Left ventricle myocardium inferior (tissue), 1 donor: Measurements from ENCODE around the gene MEF2D. TPM values are rescaled to one million over a fixed set of nuclear protein-coding genes. Genes with fewer than 3 reads are reported as not detected.
A peak's percentile ranks its signal among the peaks of the same experiment; 100 is the strongest.

Experiments
- DNase-seq: peaks from one replicate; pipeline ENCODE4 v3.0.0-alpha.2; 2020
- H3K27ac ChIP-seq: fragments of 200-600 bp; replicated peaks from 2 replicates; pipeline ENCODE4 v1.8.0; 2021
- H3K27me3 ChIP-seq: fragments of 200-600 bp; 2 replicates; pipeline ENCODE4 v1.8.0; 2021; ENCODE audit warnings: low read depth
- H3K36me3 ChIP-seq: fragments of 200-600 bp; 2 replicates; pipeline ENCODE4 v1.8.0; 2021
- H3K4me1 ChIP-seq: fragments of 200-600 bp; 2 replicates; pipeline ENCODE4 v1.8.0; 2021
- H3K4me3 ChIP-seq: fragments of 200-600 bp; 2 replicates; pipeline ENCODE4 v1.8.0; 2021; ENCODE audit warnings: mild to moderate bottlenecking, moderate library complexity
- H3K9me3 ChIP-seq: fragments of 200-600 bp; replicated peaks from 2 replicates; pipeline ENCODE4 v1.8.0; 2021
- intact Hi-C: fragments of 100-400 bp; cut with micrococcal nuclease; formaldehyde crosslinking; loops from one replicate; pipeline ENCODE4 v1.11.0; 2022
- total RNA-seq: library from RNA; stranded (reverse); fragmentation: NEBNext Ultra II Directional; extraction: Animal tissue kit (Norgen Biotek cat#: 25700); gene quantifications from one replicate; pipeline ENCODE4 v1.2.1, GENCODE V29; 2021
- TF ChIP-seq, protein P1 (sequence below): fragments of 200-600 bp; IDR thresholded peaks from 2 replicates; pipeline ENCODE4 v1.8.0; 2021; ENCODE audit warnings: antibody characterized with exemption, mild to moderate bottlenecking, borderline replicate concordance
- donor health status: DM: no; HTN: yes; CAD: no; lungs with severe emphysema.

MEF2D gene
- total RNA-seq, 1 donor from 2014 or later, result 96.8 TPM

DNA sequence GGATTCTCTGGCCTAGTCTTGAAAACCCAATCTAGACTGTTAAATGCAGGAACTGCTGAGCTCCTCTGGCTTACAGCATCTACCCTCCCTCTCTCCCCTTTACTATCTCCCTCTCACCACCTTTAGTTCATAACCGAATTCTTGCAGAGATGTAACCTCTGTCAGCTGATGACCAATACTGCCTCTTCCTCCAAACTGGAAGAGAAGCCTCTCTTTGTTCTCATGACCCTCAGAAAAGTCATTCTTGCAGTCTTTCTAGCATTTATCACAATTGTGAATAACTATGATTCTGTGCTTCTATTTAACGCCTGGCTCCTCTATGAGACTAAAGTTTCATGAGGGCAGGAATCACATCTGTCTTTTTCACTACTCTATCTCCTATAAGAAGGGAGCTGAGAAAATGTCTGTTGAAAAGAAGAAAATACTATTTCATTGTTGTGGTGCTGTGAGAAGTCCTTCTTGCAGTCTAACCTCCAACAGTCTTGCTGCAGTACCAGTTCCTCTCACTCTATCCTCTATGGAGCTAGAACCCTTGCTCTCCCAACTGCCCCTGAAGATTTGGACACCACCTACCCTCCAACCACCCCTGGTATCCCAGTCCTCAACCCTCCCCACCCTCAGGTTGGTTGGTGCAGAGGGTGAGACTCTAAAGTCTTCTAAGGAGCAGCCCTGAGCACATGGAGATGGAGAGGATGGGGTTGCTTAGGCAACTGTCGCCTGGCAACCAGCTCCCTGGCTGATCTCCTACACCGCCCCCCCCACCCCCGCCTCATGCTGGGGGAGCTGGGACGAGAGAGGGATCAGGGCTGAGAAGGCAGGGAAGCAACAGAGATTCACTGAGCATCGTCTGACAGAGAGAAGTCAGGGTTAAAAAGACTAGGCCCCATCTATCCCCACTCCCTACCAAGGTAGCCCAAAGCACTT lies 13.9 kb downstream of the MEF2D start:
- H3K27me3 ChIP-seq, result no peaks in the 10 kb centered on the region
- no peaks in the 10 kb centered on the region for H3K9me3 ChIP-seq
- H3K4me1 ChIP-seq, result peaks cover 100% of the 10 kb centered on the region
- H3K36me3 ChIP-seq, result peaks cover 15% of the 10 kb centered on the region
- no peak for DNase-seq
- peak overlapping the region; percentile 100 for H3K27ac ChIP-seq
- H3K4me3 ChIP-seq, result no peak overlapping the region
- TF ChIP-seq, protein P1, sequence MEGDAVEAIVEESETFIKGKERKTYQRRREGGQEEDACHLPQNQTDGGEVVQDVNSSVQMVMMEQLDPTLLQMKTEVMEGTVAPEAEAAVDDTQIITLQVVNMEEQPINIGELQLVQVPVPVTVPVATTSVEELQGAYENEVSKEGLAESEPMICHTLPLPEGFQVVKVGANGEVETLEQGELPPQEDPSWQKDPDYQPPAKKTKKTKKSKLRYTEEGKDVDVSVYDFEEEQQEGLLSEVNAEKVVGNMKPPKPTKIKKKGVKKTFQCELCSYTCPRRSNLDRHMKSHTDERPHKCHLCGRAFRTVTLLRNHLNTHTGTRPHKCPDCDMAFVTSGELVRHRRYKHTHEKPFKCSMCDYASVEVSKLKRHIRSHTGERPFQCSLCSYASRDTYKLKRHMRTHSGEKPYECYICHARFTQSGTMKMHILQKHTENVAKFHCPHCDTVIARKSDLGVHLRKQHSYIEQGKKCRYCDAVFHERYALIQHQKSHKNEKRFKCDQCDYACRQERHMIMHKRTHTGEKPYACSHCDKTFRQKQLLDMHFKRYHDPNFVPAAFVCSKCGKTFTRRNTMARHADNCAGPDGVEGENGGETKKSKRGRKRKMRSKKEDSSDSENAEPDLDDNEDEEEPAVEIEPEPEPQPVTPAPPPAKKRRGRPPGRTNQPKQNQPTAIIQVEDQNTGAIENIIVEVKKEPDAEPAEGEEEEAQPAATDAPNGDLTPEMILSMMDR, result no peak
- intact Hi-C loops, result no loop called here

DNA sequence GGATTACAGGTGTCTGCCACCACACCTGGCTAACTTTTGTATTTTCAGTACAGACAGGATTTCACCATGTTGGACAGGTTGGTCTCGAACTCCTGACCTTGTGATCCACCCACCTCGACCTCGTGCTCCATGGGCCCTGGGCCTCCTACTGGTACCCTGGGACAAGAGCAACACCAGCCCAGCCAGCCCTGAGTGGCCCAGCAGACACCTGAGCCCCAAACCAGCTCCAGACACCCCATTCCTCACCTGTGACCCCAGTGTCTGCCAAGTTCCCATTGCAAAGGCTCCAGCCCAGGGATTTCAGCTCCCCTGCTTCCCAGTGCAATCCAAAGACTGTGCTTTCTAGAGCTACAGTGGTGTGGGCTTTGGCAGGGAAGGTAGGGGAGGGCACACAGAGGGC lies 14.6 kb downstream of the MEF2D start:
- no peak for DNase-seq
- intact Hi-C loops, result no loop called here
- Histone ChIP-seq H3K9me3 (no peaks in the 10 kb centered on the region), H3K27ac (peak overlapping the region; percentile 100), H3K36me3 (peaks cover 22% of the 10 kb centered on the region), H3K4me3 (no peak overlapping the region), H3K4me1 (peaks cover 100% of the 10 kb centered on the region), H3K27me3 (no peaks in the 10 kb centered on the region)
- TF ChIP-seq, protein P1, result no peak

DNA sequence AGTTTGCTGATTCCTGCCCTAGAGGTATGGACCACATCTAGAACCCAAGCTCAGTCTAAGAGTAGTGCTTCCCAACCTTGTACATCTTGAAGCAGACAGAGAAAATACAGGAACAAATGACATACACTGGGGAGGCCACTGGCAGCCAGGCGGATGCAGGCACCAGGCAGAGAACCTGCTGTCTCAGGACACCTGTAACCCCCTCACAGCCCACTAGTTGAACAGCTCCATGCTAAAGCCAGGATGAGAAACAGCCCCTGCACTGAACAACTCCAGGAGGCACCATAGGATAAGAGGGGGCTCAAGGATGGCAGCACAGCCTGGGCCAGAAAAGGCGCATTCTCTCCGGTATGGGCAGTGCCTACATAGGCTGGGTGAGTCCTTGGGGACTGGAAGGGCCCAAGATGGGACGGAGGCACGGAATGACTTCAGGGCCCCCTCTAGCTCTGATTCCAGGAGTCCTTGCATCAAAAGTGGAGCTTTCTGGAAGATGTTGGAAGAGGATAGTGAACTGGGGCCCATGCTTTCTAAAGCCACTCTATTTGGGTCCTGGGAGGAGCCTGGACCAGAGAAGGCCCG lies 16.0 kb downstream of the MEF2D start:
- H3K4me3 ChIP-seq, result no peak overlapping the region
- no peaks in the 10 kb centered on the region for H3K27me3 ChIP-seq
- H3K36me3 ChIP-seq, result peaks cover 36% of the 10 kb centered on the region
- no peak for DNase-seq
- TF ChIP-seq, protein P1, result no peak
- no peaks in the 10 kb centered on the region for H3K9me3 ChIP-seq
- peak overlapping the region; percentile 75 for H3K27ac ChIP-seq
- peaks cover 100% of the 10 kb centered on the region for H3K4me1 ChIP-seq
- intact Hi-C loops, result no loop called here

DNA sequence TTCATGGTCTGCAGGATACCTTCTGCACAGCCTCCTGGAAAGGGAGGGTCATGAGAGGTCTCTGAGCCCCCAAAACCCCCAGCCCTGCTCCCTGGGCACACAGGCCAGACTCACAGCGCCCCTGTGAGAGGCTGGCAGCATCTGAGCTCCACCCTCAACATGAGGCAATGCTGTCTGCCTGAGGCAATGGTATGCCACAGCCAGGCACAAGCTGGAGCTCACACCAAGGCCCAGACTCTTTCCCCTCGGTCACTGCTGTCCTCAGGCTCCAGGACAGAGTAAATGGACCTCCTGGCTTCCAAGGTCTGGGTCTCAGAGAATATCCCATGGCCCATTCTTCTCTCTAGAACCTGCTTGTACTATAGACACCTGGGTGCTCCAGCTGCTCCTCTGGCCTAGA lies 17.2 kb downstream of the MEF2D start:
- peaks cover 100% of the 10 kb centered on the region for H3K4me1 ChIP-seq
- intact Hi-C loops, result no loop called here

DNA sequence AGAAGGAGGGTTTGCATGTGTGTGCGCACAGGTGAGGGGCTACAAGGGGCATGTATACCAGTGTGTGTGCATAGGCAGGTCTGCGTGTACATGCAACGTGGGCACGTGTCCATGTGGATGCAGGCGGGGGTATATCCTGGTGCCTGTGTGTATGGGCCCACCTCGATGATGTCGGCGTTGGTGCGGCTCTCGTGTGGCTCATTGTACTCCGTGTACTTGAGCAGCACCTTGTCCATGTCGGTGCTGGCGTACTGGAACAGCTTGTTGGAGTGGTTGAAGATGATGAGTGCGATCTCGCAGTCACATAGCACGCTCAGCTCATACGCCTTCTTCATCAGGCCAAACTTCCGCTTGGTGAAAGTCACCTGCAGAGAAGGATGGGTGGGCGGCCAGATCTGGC lies 18.3 kb downstream of the MEF2D start:
- Histone ChIP-seq H3K27ac (peak overlapping the region; percentile 75), H3K4me1 (peaks cover 100% of the 10 kb centered on the region), H3K36me3 (peaks cover 59% of the 10 kb centered on the region), H3K4me3 (no peak overlapping the region), H3K27me3 (no peaks in the 10 kb centered on the region), H3K9me3 (no peaks in the 10 kb centered on the region)
- TF ChIP-seq, protein P1, result no peak
- intact Hi-C loops, result no loop called here
- DNase-seq, result no peak

More for the DNA sequence above, 17.2 kb downstream of the MEF2D start:
- DNase-seq, result no peak
- Histone ChIP-seq H3K36me3 (peaks cover 48% of the 10 kb centered on the region), H3K4me3 (no peak overlapping the region), H3K27me3 (no peaks in the 10 kb centered on the region), H3K27ac (peak overlapping the region; percentile 75), H3K9me3 (no peaks in the 10 kb centered on the region)
- TF ChIP-seq, protein P1, result no peak
